Glomerular endothelial cell (primary cell): ENCODE data around the gene SPATS2. TPM values are rescaled to one million over a fixed set of nuclear protein-coding genes. Genes with fewer than 3 reads are reported as not detected.

Source experiments
- DNase-seq: peaks from one replicate; pipeline ENCODE4 v3.0.0-alpha.2; 2011; ENCODE audit warnings: low read depth, low spot score; ENCODE audit errors: extremely low read depth
- total RNA-seq: library from RNA; depleted of rRNA; stranded (reverse); fragments of >200 nt; gene quantifications from 2 replicates; pipeline ENCODE4 v1.2.3, GENCODE V29; 2015

The SPATS2 gene
- total RNA-seq, 1 donor from 2014 or later, result 45.2 TPM

DNA sequence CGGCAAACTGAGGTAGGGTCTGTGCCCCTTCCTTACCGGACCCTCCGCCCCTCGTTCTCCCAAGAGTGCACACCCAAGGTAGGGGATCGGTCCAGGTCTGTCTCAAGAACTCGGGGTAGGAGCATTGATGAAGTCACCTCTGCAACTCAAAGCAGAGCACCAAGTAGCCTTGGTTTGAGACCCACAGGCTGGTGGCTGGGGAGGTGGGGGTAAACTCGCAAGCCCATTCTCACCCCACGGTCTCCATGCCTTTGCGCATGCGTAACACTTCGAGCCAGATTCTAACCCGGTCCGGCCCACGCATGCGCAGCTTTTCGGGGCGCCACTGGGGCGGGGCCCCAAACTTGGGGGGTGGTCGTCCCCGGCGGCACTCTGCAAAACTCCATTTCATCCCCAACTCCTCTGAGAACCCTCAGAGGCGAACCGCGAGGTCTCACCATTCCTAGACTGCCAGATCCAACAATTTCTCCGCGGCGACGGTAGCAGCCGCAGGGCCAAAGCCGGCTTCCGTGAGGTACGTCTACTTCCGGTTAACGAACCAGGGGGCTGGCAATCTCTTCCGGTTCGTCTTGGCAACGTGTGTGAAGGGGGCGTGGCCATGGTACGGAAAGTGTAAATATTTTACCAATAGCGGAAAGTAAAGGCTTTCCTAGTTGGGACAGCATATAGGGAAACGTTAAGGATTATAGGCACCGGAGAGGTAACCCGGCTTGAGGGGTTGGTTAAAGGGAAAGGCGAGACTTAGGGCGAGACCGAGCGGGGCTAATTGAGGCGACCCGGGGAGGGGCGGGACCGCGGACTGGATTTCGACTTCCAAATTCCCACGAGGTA lies 200.6 kb downstream of the SPATS2 start, which contains the start of gene MCRS1:
Gene MCRS1 (minus strand): TSS at position 532 of the 831 bp plus-strand sequence. CDS start 1,411 bp downstream, outside the sequence.
- peak; percentile 74 for DNase-seq

DNA sequence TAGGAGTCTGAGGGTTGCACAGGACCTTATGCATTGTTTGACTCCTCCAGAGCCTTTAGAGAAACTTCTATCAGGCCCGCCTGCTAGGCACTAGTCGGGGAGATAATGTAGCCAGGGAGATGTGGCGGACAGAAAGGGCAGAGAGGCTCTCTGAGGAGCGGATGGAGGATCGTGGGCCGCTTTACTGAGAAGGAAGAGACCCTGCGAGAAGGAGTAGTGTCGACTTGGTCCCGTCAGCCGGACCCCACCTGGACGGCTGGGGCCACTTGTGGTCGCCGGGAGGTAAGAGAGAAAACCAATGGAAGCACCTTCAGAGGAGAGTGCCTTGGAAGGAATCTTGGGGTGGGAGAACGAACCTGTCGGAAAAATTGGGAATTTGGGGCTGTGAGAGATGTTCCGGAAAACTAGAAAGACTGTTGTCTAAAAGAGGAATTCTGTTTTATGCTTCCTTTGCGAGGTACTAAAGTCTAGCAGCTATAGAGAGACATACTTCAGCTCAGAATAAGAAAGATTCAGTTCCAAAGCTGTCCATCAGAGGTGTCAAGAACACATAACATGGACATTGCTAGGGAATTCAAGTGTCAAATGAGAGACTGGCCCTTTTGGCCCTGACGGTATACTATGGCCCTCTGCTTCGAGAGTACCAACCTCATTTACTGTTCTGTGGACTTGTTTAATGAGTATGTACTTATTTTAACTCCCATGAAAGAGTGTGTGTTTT lies 201.3 kb downstream of the SPATS2 start:
- no peak for DNase-seq

Other genes starting within 250 kb of the SPATS2 start
- 1,215 and 1,250 TPM in 2 replicates for gene TUBA1B, start 236.1 kb upstream of the SPATS2 start, total RNA-seq
- gene TUBA1A, start 178.4 kb upstream of the SPATS2 start, total RNA-seq, result 1,256 and 1,548 TPM in 2 replicates
- gene TUBA1C, start 102.4 kb upstream of the SPATS2 start, total RNA-seq, result 522 and 561 TPM in 2 replicates
- gene PRPH, start 72.3 kb upstream of the SPATS2 start, total RNA-seq, result 1.5 TPM in 1 of 2 replicates, not detected in the other
- gene TROAP, start 44.2 kb upstream of the SPATS2 start, total RNA-seq, result 4.7 and 11.4 TPM in 2 replicates
- gene C1QL4, start 30.3 kb upstream of the SPATS2 start, total RNA-seq, result not detected in 2 replicates
- 0.48 and 1.2 TPM in 2 replicates for gene DNAJC22, start 20.6 kb upstream of the SPATS2 start, total RNA-seq
- gene KCNH3, start 171.6 kb downstream of the SPATS2 start, total RNA-seq, result not detected in 2 replicates
- gene MCRS1, start 200.7 kb downstream of the SPATS2 start, total RNA-seq, result 59.7 and 67.1 TPM in 2 replicates
- 0.05 and 0.12 TPM in 2 replicates for gene FAM186B, start 238.2 kb downstream of the SPATS2 start, total RNA-seq